Fibroblast of villous mesenchyme (primary cell): ENCODE measurements around the gene UBE2L3. TPM values are rescaled to one million over a fixed set of nuclear protein-coding genes. Genes with fewer than 3 reads are reported as not detected.
"Not testable (repeated sequence)": the region's sequence is repeated elsewhere in the genome, so short reads cannot be mapped to it uniquely, and the experiment has no call there.

Source experiments
- DNase-seq: peaks from one replicate; pipeline ENCODE4 v3.0.0-alpha.2; 2010; ENCODE audit warnings: low read depth
- H3K4me3 ChIP-seq: 2 replicates; pipeline ENCODE4 v1.5.1; 2011; ENCODE audit warnings: low read depth, mild to moderate bottlenecking, low read length
- total RNA-seq: library from RNA; depleted of rRNA; stranded (reverse); fragments of >200 nt; gene quantifications from 2 replicates; pipeline ENCODE4 v1.2.3, GENCODE V29; 2012
- TF ChIP-seq, protein P1 (sequence below): IDR thresholded peaks from 2 replicates; pipeline ENCODE4 v1.5.1; 2012; ENCODE audit warnings: low read depth, mild to moderate bottlenecking, low read length; ENCODE audit not compliant: insufficient read depth

Gene UBE2L3
- total RNA-seq, 1 donor: 56.1 TPM

DNA sequence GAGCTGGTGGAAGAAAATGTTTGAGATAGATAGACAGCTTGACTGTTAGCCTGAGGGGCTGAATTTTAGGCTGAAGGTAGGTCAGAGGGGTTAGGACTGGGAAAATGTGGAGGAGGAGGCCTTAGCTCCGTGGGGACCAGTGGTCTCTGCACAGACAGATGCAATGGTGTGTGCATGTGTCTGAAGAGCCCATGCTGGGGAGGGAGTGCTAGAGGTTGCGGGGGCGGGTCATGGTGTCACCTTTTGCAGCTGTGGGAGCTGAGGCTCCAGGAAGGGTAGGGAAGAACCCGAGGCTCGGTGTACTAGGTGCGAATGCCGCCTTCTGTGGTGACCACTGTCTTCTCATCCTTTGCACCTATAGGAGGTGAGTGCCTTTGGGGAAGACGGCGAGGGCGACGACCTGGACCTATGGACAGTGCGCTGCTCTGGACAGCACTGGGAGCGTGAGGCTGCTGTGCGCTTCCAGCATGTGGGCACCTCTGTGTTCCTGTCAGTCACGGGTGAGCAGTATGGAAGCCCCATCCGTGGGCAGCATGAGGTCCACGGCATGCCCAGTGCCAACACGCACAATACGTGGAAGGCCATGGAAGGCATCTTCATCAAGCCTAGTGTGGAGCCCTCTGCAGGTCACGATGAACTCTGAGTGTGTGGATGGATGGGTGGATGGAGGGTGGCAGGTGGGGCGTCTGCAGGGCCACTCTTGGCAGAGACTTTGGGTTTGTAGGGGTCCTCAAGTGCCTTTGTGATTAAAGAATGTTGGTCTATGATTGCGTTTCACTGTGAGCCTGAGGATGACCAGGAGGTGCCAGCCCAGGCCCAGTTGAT, 76.2 kb downstream of the UBE2L3 start:
- DNase-seq: no peak
- peak overlapping the region; percentile 86 for H3K4me3 ChIP-seq
- TF ChIP-seq, protein P1, sequence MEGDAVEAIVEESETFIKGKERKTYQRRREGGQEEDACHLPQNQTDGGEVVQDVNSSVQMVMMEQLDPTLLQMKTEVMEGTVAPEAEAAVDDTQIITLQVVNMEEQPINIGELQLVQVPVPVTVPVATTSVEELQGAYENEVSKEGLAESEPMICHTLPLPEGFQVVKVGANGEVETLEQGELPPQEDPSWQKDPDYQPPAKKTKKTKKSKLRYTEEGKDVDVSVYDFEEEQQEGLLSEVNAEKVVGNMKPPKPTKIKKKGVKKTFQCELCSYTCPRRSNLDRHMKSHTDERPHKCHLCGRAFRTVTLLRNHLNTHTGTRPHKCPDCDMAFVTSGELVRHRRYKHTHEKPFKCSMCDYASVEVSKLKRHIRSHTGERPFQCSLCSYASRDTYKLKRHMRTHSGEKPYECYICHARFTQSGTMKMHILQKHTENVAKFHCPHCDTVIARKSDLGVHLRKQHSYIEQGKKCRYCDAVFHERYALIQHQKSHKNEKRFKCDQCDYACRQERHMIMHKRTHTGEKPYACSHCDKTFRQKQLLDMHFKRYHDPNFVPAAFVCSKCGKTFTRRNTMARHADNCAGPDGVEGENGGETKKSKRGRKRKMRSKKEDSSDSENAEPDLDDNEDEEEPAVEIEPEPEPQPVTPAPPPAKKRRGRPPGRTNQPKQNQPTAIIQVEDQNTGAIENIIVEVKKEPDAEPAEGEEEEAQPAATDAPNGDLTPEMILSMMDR: no peak

DNA sequence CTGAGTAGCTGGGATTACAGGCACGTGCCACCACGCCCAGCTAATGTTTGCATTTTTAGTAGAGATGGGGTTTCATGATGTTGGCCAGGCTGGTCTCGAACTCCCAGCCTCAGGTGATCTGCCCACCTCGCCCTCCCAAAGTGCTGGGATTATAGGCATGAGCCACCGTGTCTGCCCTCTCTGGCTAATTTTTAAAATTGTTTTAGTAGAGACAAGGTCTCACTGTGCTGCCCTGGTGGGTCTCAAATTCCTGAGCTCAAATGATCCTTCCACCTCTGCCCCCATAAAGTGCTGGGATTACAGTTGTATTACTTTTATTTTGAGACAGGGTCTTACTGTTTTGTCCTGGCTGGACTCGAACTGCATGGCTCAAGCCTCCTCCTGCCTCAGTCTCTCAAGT, 78.0 kb downstream of the UBE2L3 start:
- H3K4me3 ChIP-seq, DNase-seq: not testable (repeated sequence)

DNA sequence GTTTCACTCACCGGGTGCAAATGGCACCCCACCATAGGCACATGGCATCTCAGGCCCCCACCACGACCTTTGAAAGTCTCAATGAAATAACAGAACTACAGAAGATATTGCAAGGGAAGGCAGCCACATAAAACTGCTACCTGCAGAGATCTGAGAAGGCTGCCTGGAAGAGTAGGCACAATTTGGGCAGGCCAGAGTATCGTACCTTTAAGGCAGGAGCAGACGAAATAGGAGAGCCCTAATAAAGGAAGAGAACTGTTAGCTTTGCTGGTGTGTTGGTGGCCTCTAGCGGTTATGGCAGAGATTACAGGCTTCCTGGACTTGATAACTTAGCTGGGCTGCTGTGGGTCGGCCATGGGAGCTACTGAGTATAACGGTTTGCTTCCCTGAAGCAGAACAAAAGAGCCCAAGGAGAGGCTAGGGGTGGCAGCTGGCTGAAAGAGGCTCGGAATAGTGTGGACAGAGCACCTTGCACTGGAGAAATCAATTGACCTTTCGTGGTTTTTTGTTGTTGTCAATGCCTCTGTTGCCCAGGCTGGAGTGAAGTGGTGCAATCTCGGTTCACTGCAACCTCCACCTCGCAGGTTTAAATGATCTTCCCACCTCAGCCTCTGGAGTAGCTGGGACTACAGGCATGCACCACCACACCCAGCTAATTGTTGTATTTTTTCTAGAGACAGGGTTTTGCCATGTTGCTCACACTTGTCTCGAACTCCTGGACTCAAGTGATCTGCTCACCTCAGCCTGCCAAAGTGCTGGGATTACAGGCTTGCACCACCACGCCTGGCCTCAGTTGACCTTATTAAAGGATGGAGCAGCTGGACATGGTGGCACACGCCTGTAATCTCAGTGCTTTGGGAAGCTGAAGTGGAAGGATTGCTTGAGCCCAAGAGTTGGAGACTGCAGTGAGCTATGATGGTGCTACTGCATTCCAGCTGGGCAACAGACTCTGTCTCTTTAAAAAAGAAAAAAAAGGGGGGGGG, 79.4 kb downstream of the UBE2L3 start:
- peak; percentile 81 for DNase-seq
- no peak overlapping the region for H3K4me3 ChIP-seq
- TF ChIP-seq, protein P1: peak; percentile 95

DNA sequence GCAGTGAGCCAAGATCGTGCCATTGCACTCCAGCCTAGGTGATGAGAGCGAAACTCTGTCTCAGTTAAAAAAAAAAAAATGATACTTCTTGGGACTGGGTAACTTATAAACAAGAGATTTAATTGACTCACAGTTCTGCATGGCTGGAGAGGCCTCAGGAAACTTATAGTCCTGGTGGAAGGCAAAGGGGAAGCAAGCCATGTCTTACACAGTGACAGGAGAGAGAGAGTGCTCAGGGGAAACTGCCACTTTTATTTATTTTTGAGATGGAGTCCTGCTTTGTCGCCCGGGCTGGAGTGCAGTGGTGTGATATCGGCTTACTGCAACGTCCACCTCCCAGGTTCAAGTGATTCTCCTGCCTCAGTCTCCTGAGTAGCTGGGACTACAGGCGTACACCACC, 82.8 kb downstream of the UBE2L3 start:
- no peak for DNase-seq
- TF ChIP-seq, protein P1: no peak
- no peak overlapping the region for H3K4me3 ChIP-seq

DNA sequence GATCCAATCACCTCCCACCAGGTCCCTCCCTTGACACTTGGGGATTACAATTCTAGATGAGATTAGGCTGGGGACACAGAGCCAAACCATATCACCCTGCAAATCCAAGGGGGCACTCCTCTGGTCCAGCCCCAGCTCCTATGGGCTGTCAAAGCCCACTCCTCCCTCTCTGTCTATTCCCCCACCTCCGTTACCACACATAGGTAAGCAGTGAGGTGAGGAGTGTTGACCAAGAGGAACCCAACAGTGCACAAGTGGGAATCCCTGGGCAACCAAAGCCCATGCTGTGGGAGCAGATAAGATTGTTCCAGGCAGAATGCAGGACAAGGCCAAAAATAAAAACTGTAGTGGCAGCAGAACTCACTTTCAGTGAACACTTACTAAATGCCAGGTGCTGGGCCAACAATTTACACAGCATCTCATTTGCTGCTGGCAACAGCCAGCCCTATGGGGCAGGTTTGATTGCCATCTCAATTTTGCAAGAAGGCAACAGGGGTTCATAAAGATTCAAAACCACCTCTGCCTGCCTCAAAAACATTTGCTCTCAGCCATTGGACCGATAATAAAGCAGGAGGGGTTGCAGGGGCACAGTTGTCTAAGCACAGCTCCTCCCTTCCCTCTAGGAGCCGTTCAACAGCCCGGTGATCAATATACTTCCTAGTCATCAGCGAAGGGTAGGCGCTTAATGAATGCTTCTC, 83.5 kb downstream of the UBE2L3 start:
- DNase-seq: no peak
- TF ChIP-seq, protein P1: no peak

DNA sequence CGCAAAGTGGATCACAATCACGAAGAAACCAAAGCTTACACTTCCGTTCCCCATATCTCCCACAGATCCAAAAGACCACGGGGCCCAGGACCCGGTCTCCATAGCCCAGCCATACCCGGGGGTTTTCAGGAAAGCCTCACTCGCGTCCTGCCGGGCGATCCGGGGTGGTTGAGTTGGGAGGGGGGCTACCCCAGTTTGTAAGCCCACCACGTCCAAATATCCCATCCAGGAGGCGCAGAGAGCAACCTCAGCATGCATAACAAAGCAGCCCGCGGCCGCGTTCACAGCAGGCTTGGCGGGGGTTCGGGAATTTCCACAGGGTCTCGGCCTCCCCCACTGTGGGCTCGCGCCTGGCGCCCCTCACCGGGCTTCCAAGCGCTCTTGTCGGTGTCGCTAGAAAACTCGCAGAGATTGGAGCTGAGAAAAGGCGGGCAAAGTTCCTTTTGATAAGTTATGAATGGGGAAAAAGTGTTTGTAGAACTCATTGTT, 84.1 kb downstream of the UBE2L3 start:
- peak overlapping the region; percentile 84 for H3K4me3 ChIP-seq
- TF ChIP-seq, protein P1: no peak
- DNase-seq: no peak

More for the DNA sequence above, 83.5 kb downstream of the UBE2L3 start:
- H3K4me3 ChIP-seq: peak overlapping the region; percentile 84
